ENCODE measurements around the gene CTU2.
A peak's percentile ranks its signal among the peaks of the same experiment; 100 is the strongest.

The CTU2 gene

DNA sequence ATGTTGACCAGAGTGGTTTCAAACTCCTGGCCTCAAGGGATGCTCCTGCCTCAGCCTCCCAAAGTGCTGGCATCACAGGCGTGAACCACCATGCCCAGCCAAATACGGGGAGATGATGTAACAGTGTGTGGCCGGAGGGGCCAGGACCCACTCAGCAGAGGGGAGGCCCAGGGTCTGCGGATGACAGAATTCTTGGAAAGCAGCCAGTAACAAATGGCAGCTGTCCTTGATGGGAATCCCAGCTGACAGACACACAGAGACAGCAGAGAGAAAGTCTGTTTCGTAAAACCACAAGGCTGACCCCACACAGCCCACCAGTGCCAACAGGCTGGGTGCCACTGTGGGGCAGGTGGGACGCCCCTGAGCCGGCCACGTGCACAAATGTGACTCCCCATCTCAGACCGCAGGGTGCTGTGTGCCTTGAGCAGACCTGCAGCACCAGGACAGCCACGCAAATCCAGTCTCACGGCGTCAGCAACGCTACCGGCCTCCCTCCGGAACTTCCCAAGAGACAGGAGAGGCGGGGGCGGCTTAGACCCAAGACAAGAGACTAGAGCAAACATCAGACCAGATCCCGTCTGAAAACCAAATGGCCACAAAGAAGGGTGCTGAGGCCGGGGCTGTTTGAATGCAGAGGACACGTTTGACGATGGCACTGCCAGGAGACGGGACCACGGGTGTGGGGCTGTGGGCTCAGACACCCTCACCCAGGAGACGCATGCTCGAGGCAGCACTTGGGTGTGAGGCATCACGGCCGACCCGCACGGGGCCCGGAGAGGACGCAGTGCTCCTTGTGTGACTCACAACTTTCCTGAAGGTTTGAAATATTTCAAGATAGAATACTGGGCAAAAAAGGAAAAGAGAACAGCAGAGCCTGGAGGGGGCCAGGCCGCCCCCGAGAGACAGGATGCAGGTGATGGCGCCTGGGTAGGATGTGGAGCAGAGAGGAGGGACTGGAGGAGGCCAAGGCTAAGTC is 24.6 kb downstream of the CTU2 start:
- Histone ChIP-seq H3K36me3 (ENCODE audit: control insufficient read depth in 2 of 2, insufficient read depth in 1 of 2, low read length in 2 of 2) (peaks cover 0 to 67% of the 10 kb centered on the region in 2 experiments; a peak in 1 of 3 replicates), H3K9me3 (ENCODE audit: control insufficient read depth, insufficient read depth, low read depth, low read length) (no peaks in the 10 kb centered on the region), H3K4me1 (ENCODE audit: control insufficient read depth, insufficient read depth, low read length) (no peaks in the 10 kb centered on the region), H3K4me3 (ENCODE audit: low read depth, low read length) (no peak overlapping the region), H3K27ac (ENCODE audit: extremely low read depth, low read depth, low read length) (no peak overlapping the region)
- peak; percentile 7; the same call in 1 of the 2 replicates for TF ChIP-seq KLF1 (tag by site-specific recombination; IDR thresholded peaks at IDR 0.05)
- TF ChIP-seq ZNF621 (tag by site-specific recombination; IDR thresholded peaks at IDR 0.05) = no peak
- TF ChIP-seq, protein P1, sequence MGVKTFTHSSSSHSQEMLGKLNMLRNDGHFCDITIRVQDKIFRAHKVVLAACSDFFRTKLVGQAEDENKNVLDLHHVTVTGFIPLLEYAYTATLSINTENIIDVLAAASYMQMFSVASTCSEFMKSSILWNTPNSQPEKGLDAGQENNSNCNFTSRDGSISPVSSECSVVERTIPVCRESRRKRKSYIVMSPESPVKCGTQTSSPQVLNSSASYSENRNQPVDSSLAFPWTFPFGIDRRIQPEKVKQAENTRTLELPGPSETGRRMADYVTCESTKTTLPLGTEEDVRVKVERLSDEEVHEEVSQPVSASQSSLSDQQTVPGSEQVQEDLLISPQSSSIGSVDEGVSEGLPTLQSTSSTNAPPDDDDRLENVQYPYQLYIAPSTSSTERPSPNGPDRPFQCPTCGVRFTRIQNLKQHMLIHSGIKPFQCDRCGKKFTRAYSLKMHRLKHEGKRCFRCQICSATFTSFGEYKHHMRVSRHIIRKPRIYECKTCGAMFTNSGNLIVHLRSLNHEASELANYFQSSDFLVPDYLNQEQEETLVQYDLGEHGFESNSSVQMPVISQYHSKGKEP (tag by site-specific recombination; IDR thresholded peaks at IDR 0.05) = no peak
- ChIA-PET POLR2A (interaction anchor here (0.7 kb wide), 1 partner anchor 40 kb away, joined by 5 read pairs; no protein-coding TSS in a partner anchor), CTCF (no interaction called here)

GRCh38 chr16:88731699-88732098 is 25.4 kb downstream of the CTU2 start:
- POLR2A ChIA-PET = no interaction called here
- Histone ChIP-seq H3K9me3 (ENCODE audit: control insufficient read depth, insufficient read depth, low read depth, low read length) (no peaks in the 10 kb centered on the region), H3K27ac (ENCODE audit: extremely low read depth, low read depth, low read length) (no peak overlapping the region), H3K36me3 (ENCODE audit: control insufficient read depth in 2 of 2, insufficient read depth in 1 of 2, low read length in 2 of 2) (peaks cover 0 to 64% of the 10 kb centered on the region in 2 experiments; a peak in 1 of 3 replicates), H3K4me1 (ENCODE audit: control insufficient read depth, insufficient read depth, low read length) (no peaks in the 10 kb centered on the region), H3K4me3 (ENCODE audit: low read depth, low read length) (no peak overlapping the region)
- TF ChIP-seq, protein P1 (tag by site-specific recombination; IDR thresholded peaks at IDR 0.05) = no peak
- CTCF ChIA-PET = no interaction called here

DNA sequence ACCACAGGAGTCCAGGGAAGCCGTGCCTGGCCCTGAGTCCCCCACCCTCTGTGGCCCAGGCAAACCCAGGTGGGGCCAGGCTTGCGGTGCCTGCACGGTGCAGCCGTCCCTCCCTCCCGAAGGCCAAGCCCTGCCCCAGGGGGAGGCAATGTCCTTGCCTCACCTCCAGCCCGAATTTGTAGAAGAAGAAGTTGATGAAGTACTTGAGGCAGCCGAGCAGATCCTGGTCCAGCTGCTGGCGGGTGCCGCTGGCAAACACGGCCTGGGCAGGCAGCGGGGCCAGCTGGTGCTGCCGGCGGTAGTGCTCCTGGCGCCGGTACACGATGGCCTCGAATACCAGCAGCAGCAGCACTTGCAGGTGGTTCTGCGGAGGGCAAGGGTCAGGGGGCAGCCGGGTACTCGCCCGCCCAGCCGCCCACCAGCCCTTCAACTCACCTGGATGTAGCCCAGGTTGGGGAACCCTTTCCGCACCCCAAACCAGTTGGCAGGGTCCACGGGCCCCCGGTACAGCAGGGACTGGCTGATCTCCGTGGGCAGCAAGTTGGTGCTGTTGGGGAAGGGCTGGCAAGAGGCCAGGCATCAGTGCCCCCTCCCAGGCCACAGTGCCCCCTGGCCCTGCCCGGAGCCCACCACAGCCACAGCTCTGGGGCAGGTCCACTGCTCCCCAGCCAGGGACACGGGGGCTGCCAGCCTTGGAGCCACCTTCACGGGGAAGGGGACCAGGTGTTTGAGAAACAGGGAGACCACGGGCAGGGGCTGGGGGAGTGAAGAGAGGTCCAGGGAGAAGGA is 26.1 kb downstream of the CTU2 start:
- CTCF ChIA-PET = interaction anchor here (1.4 kb wide), 1 partner anchor 435 kb away, joined by 4 read pairs; no protein-coding TSS in a partner anchor
- Histone ChIP-seq H3K9me3 (ENCODE audit: control insufficient read depth, insufficient read depth, low read depth, low read length) (no peaks in the 10 kb centered on the region), H3K4me3 (ENCODE audit: low read depth, low read length) (no peak overlapping the region), H3K36me3 (ENCODE audit: control insufficient read depth in 2 of 2, insufficient read depth in 1 of 2, low read length in 2 of 2) (peaks cover 0 to 57% of the 10 kb centered on the region in 2 experiments; a peak in 1 of 3 replicates), H3K4me1 (ENCODE audit: control insufficient read depth, insufficient read depth, low read length) (no peaks in the 10 kb centered on the region), H3K27ac (ENCODE audit: extremely low read depth, low read depth, low read length) (no peak overlapping the region)
- POLR2A ChIA-PET = no interaction called here
- TF ChIP-seq ZNF16 (tag by site-specific recombination; IDR thresholded peaks at IDR 0.05; ENCODE audit: low read depth) (no peak), ZNF10 (tag by site-specific recombination; IDR thresholded peaks at IDR 0.05) (0 out of 2 replicates have a peak, but pooled peaks have one; percentile 27), GLIS1 (tag by site-specific recombination; IDR thresholded peaks at IDR 0.05) (0 out of 2 replicates have a peak, but pooled peaks have one; percentile 35), ZNF433 (tag by site-specific recombination; IDR thresholded peaks at IDR 0.05; ENCODE audit: low read depth) (no peak), ZNF211 (tag by site-specific recombination; IDR thresholded peaks at IDR 0.05; ENCODE audit: low read depth) (no peak), ZSCAN30 (tag by site-specific recombination; IDR thresholded peaks at IDR 0.05) (no peak), ZNF174 (tag by site-specific recombination; IDR thresholded peaks at IDR 0.05) (no peak), KLF1 (tag by site-specific recombination; IDR thresholded peaks at IDR 0.05) (peak; percentile 78), ZNF596 (tag by site-specific recombination; IDR thresholded peaks at IDR 0.05) (no peak), KLF16 (tag by site-specific recombination; IDR thresholded peaks at IDR 0.05) (0 out of 2 replicates have a peak, but pooled peaks have one; percentile 19), OVOL3 (tag by site-specific recombination; IDR thresholded peaks at IDR 0.05) (no peak)
- TF ChIP-seq, protein P2, sequence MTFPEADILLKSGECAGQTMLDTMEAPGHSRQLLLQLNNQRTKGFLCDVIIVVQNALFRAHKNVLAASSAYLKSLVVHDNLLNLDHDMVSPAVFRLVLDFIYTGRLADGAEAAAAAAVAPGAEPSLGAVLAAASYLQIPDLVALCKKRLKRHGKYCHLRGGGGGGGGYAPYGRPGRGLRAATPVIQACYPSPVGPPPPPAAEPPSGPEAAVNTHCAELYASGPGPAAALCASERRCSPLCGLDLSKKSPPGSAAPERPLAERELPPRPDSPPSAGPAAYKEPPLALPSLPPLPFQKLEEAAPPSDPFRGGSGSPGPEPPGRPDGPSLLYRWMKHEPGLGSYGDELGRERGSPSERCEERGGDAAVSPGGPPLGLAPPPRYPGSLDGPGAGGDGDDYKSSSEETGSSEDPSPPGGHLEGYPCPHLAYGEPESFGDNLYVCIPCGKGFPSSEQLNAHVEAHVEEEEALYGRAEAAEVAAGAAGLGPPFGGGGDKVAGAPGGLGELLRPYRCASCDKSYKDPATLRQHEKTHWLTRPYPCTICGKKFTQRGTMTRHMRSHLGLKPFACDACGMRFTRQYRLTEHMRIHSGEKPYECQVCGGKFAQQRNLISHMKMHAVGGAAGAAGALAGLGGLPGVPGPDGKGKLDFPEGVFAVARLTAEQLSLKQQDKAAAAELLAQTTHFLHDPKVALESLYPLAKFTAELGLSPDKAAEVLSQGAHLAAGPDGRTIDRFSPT (tag by site-specific recombination; IDR thresholded peaks at IDR 0.05) = peak; percentile 53
- TF ChIP-seq, protein P3, sequence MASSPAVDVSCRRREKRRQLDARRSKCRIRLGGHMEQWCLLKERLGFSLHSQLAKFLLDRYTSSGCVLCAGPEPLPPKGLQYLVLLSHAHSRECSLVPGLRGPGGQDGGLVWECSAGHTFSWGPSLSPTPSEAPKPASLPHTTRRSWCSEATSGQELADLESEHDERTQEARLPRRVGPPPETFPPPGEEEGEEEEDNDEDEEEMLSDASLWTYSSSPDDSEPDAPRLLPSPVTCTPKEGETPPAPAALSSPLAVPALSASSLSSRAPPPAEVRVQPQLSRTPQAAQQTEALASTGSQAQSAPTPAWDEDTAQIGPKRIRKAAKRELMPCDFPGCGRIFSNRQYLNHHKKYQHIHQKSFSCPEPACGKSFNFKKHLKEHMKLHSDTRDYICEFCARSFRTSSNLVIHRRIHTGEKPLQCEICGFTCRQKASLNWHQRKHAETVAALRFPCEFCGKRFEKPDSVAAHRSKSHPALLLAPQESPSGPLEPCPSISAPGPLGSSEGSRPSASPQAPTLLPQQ (tag by site-specific recombination; IDR thresholded peaks at IDR 0.05) = peak; percentile 79
- TF ChIP-seq, protein P4, sequence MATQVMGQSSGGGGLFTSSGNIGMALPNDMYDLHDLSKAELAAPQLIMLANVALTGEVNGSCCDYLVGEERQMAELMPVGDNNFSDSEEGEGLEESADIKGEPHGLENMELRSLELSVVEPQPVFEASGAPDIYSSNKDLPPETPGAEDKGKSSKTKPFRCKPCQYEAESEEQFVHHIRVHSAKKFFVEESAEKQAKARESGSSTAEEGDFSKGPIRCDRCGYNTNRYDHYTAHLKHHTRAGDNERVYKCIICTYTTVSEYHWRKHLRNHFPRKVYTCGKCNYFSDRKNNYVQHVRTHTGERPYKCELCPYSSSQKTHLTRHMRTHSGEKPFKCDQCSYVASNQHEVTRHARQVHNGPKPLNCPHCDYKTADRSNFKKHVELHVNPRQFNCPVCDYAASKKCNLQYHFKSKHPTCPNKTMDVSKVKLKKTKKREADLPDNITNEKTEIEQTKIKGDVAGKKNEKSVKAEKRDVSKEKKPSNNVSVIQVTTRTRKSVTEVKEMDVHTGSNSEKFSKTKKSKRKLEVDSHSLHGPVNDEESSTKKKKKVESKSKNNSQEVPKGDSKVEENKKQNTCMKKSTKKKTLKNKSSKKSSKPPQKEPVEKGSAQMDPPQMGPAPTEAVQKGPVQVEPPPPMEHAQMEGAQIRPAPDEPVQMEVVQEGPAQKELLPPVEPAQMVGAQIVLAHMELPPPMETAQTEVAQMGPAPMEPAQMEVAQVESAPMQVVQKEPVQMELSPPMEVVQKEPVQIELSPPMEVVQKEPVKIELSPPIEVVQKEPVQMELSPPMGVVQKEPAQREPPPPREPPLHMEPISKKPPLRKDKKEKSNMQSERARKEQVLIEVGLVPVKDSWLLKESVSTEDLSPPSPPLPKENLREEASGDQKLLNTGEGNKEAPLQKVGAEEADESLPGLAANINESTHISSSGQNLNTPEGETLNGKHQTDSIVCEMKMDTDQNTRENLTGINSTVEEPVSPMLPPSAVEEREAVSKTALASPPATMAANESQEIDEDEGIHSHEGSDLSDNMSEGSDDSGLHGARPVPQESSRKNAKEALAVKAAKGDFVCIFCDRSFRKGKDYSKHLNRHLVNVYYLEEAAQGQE (tag by site-specific recombination; IDR thresholded peaks at IDR 0.05) = no peak

Data from HEK293 (cell line).